Lung (tissue), 12 donors: Measurements from ENCODE around the gene KLF2. TPM values are rescaled to one million over a fixed set of nuclear protein-coding genes. Genes with fewer than 3 reads are reported as not detected.
A peak's percentile ranks its signal among the peaks of the same experiment; 100 is the strongest.

ENCODE experiments used
- ATAC-seq: fragments of 200-7000 bp; cut with Tn5 transposase; one replicate; pipeline ENCODE4 v1.9.1; 2020; ENCODE audit warnings: moderate number of reproducible peaks; ENCODE audit not compliant: insufficient read depth, low FRiP score
- DNase-seq, 3 donors: peaks; one replicate each; pipeline ENCODE4 v3.0.0-alpha.2; 2013 to 2017
- H3K27ac ChIP-seq, 2 donors: one replicate each; pipeline ENCODE4 v1.5.1; 2013; ENCODE audit warnings: mild to moderate bottlenecking in 2 of 2, moderate library complexity in 2 of 2, control low read depth in 1 of 2, inconsistent platforms in 1 of 2, low read depth in 1 of 2, low read length in 1 of 2
- H3K27me3 ChIP-seq, 3 donors: one replicate each; pipeline ENCODE4 v1.5.1; 2013; ENCODE audit warnings: low read length in 2 of 3; ENCODE audit not compliant: control insufficient read depth in 3 of 3, insufficient read depth in 3 of 3
- H3K36me3 ChIP-seq, 4 donors: one replicate each; pipeline ENCODE4 v1.5.1; 2013; ENCODE audit warnings: low read length in 4 of 4, mild to moderate bottlenecking in 1 of 4, moderate library complexity in 1 of 4; ENCODE audit not compliant: control insufficient read depth in 4 of 4, insufficient read depth in 4 of 4
- H3K4me1 ChIP-seq, 5 donors: one replicate each; pipeline ENCODE4 v1.5.1; 2013; ENCODE audit warnings: low read length in 5 of 5, mild to moderate bottlenecking in 2 of 5, moderate library complexity in 1 of 5; ENCODE audit not compliant: control insufficient read depth in 5 of 5, insufficient read depth in 5 of 5
- H3K4me3 ChIP-seq: one replicate; pipeline ENCODE4 v1.5.1; 2013; ENCODE audit warnings: mild to moderate bottlenecking, control low read depth, moderate library complexity
- H3K9ac ChIP-seq, 2 donors: one replicate each; pipeline ENCODE4 v1.5.1; 2013; ENCODE audit warnings: low read length in 2 of 2, control low read depth in 1 of 2; ENCODE audit not compliant: insufficient read depth in 1 of 2
- H3K9me3 ChIP-seq, 4 donors: one replicate each; pipeline ENCODE4 v1.5.1; 2013; ENCODE audit warnings: low read length in 3 of 4, mild to moderate bottlenecking in 1 of 4, moderate library complexity in 1 of 4; ENCODE audit not compliant: control insufficient read depth in 4 of 4, insufficient read depth in 3 of 4
- WGBS, 2 donors: extraction: QIAGEN DNeasy Blood & Tissue Kit; methylation state at CpG; one replicate each; pipeline ENCODE4 v1.1.7; 2013; 5-methylcytosine and 5-hydroxymethylcytosine counted together
- polyA plus RNA-seq, 2 donors: library from polyadenylated mRNA; stranded (reverse); fragments of 200-250 nt; gene quantifications; one replicate each; pipeline ENCODE4 v1.2.1, GENCODE V29; 2013
- total RNA-seq, 2 donors: library from RNA; depleted of rRNA in 1 of 2; stranded (reverse); fragments of >200 nt in 1 of 2; gene quantifications; one replicate each; pipeline ENCODE4 v1.2.1, GENCODE V29; 2014 to 2021
- TF ChIP-seq, protein P1 (sequence below): IDR thresholded peaks from 2 replicates; pipeline ENCODE4 v1.5.1; 2012; ENCODE audit warnings: mild to moderate bottlenecking; ENCODE audit errors: control extremely low read depth, extremely low read depth
- donor health status: control.
- donor health status: control.
- donor health status: Bipolar disorder and iron deficiency.
- donor health status: healthy.
- donor health status: DM: yes; HTN: yes; CAD: no.

KLF2 gene
- total and polyA plus RNA-seq, 4 donors = 7.7 to 121 (median 68.3) TPM

GRCh38 chr19:16325641-16326400, 1.2 kb downstream of the KLF2 start:
- TF ChIP-seq, protein P1, sequence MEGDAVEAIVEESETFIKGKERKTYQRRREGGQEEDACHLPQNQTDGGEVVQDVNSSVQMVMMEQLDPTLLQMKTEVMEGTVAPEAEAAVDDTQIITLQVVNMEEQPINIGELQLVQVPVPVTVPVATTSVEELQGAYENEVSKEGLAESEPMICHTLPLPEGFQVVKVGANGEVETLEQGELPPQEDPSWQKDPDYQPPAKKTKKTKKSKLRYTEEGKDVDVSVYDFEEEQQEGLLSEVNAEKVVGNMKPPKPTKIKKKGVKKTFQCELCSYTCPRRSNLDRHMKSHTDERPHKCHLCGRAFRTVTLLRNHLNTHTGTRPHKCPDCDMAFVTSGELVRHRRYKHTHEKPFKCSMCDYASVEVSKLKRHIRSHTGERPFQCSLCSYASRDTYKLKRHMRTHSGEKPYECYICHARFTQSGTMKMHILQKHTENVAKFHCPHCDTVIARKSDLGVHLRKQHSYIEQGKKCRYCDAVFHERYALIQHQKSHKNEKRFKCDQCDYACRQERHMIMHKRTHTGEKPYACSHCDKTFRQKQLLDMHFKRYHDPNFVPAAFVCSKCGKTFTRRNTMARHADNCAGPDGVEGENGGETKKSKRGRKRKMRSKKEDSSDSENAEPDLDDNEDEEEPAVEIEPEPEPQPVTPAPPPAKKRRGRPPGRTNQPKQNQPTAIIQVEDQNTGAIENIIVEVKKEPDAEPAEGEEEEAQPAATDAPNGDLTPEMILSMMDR = no peak
- Histone ChIP-seq H3K27ac (peak overlapping the region; percentile 98 to 99), H3K4me1 (peaks cover 0 to 29% (median 6%) of the 10 kb centered on the region in 5 donors), H3K9ac (peak overlapping the region in 1 of 2 donors; percentile 49), H3K4me3 (peak overlapping the region; percentile 82), H3K36me3 (peaks cover 0 to 12% (median 8%) of the 10 kb centered on the region in 4 donors), H3K9me3 (no peaks in the 10 kb centered on the region), H3K27me3 (peaks cover 0 to 25% (median 0%) of the 10 kb centered on the region in 3 donors)
- 7 to 8% methylated on average over 71 to 82 of the region's 82 CpGs for WGBS, 2 donors
- ATAC-seq = no peak
- DNase-seq = peak in 2 of 3 donors; percentile 33 to 49

DNA sequence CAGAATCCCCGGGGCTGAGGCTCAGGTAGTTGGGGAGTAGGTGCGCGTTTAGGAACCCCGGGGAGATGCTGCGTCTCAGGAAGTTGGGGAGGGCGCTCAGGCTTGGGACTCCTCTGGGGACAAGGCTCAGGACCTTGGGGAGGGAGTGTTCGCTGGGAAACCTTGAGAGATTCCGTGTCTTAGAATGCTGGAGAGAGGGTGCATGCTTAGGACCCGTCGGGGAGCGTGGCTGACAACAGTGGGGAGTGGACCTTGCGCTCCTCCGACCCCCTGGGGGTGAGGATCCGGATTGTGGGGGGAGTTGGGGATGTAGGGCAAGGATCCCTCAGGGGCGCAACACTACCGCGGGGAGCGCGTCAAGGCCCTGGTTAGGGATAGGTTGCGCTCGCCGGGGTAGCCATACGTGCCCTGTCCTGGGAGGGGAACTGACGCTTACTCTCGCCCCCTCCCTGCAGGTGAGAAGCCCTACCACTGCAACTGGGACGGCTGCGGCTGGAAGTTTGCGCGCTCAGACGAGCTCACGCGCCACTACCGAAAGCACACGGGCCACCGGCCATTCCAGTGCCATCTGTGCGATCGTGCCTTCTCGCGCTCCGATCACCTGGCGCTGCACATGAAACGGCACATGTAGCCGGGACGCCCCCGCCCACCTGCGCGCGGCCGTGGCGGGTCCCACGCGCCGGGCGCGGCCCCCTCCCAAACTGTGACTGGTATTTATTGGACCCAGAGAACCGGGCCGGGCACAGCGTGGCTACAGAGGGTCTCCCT, 2.0 kb downstream of the KLF2 start:
- 57 to 72% methylated on average over 58 of the region's 58 CpGs for WGBS, 2 donors
- Histone ChIP-seq H3K4me3 (peak overlapping the region; percentile 82), H3K9ac (peak overlapping the region in 1 of 2 donors; percentile 49), H3K4me1 (peaks cover 0 to 29% (median 6%) of the 10 kb centered on the region in 5 donors), H3K27ac (peak overlapping the region; percentile 98 to 99), H3K36me3 (peaks cover 0 to 12% (median 8%) of the 10 kb centered on the region in 4 donors), H3K9me3 (no peaks in the 10 kb centered on the region), H3K27me3 (peaks cover 0 to 25% (median 0%) of the 10 kb centered on the region in 3 donors)
- TF ChIP-seq, protein P1 = no peak
- ATAC-seq (no peak), DNase-seq (no peak)

DNA sequence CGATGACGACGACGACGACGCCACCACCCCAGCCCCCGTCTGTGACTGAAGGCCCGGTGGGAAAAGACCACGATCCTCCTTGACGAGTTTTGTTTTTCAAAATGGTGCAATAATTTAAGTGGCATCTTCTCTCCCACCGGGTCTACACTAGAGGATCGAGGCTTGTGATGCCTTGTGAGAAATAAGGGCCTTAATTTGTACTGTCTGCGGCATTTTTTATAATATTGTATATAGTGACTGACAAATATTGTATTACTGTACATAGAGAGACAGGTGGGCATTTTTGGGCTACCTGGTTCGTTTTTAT, 2.5 kb downstream of the KLF2 start:
- H3K27me3 ChIP-seq = peaks cover 0 to 20% (median 0%) of the 10 kb centered on the region in 3 donors
- H3K4me1 ChIP-seq = peaks cover 0 to 29% (median 6%) of the 10 kb centered on the region in 5 donors
- peak overlapping the region; percentile 98 to 99 for H3K27ac ChIP-seq
- peak overlapping the region; percentile 82 for H3K4me3 ChIP-seq
- 53 to 60% methylated on average over 14 of the region's 14 CpGs for WGBS, 2 donors
- no peaks in the 10 kb centered on the region for H3K9me3 ChIP-seq
- H3K36me3 ChIP-seq = peaks cover 0 to 12% (median 8%) of the 10 kb centered on the region in 4 donors
- DNase-seq = no peak
- H3K9ac ChIP-seq = peak overlapping the region in 1 of 2 donors; percentile 43
- no peak for ATAC-seq
- TF ChIP-seq, protein P1 = no peak
